HepG2 (cell line): Measurements from ENCODE around the gene VPS54. TPM values are rescaled to one million over a fixed set of nuclear protein-coding genes. Genes with fewer than 3 reads are reported as not detected.
A peak's percentile ranks its signal among the peaks of the same experiment; 100 is the strongest.

Experiments used
- ATM ChIP-seq: fragments of 450-650 bp; IDR thresholded peaks from 2 replicates; pipeline ENCODE4 v1.7.1; 2017; ENCODE audit warnings: mild to moderate bottlenecking, borderline replicate concordance
- CBX5 ChIP-seq: sonication (generic); formaldehyde crosslinking; IDR thresholded peaks from 2 replicates; pipeline ENCODE4 v1.4.0; 2020; ENCODE audit warnings: missing genetic modification reagents, borderline replicate concordance
- GATAD1 ChIP-seq: IDR thresholded peaks from 2 replicates; pipeline ENCODE4 v1.6.1; 2016; ENCODE audit warnings: missing genetic modification reagents, missing compliant biosample characterization
- KMT2A ChIP-seq: sonication (generic); formaldehyde crosslinking; IDR thresholded peaks from 2 replicates; pipeline ENCODE4 v1.4.0; 2020; ENCODE audit warnings: missing genetic modification reagents
- LBX2 ChIP-seq: sonication (generic); formaldehyde crosslinking; IDR thresholded peaks from 2 replicates; pipeline ENCODE4 v1.5.0; 2020; ENCODE audit warnings: missing genetic modification reagents, mild to moderate bottlenecking, borderline replicate concordance
- MAFK ChIP-seq, 2 experiments: IDR thresholded peaks in 1 of 2; conservative IDR thresholded peaks in 1 of 2; 2 replicates each; pipeline ENCODE4 v1.6.1; 2011; ENCODE audit warnings: improper control_type of control experiment in 2 of 2, low read length in 2 of 2
- NFE2L1 ChIP-seq: sonication (generic); formaldehyde crosslinking; IDR thresholded peaks from 2 replicates; pipeline ENCODE4 v1.4.0; 2020; ENCODE audit warnings: missing genetic modification reagents, mild to moderate bottlenecking, borderline replicate concordance
- NFYC ChIP-seq: IDR thresholded peaks from 2 replicates; pipeline ENCODE4 v1.6.1; 2016; ENCODE audit warnings: missing genetic modification reagents, missing compliant biosample characterization
- PHF21A ChIP-seq: sonication (generic); formaldehyde crosslinking; IDR thresholded peaks from 2 replicates; pipeline ENCODE4 v1.5.0; 2020; ENCODE audit warnings: mild to moderate bottlenecking, missing genetic modification reagents
- RCOR2 ChIP-seq: IDR thresholded peaks from 2 replicates; pipeline ENCODE4 v1.6.1; 2016; ENCODE audit warnings: missing biosample characterization, missing genetic modification reagents
- RFXAP ChIP-seq: sonication (generic); formaldehyde crosslinking; IDR thresholded peaks from 2 replicates; pipeline ENCODE4 v1.4.0; 2020; ENCODE audit warnings: missing genetic modification reagents, borderline replicate concordance
- RXRB ChIP-seq: IDR thresholded peaks from 2 replicates; pipeline ENCODE4 v1.6.1; 2016; ENCODE audit warnings: borderline replicate concordance, missing genetic modification reagents, missing compliant biosample characterization
- SAFB2 ChIP-seq: sonication (generic); formaldehyde crosslinking; IDR thresholded peaks from 2 replicates; pipeline ENCODE4 v1.5.1; 2020; ENCODE audit warnings: missing genetic modification reagents, low read depth, mild to moderate bottlenecking, borderline replicate concordance
- TEAD3 ChIP-seq: optimal IDR thresholded peaks from 2 replicates; pipeline ENCODE3; 2016; ENCODE audit warnings: borderline replicate concordance
- TRAFD1 ChIP-seq: sonication (generic); formaldehyde crosslinking; IDR thresholded peaks from 2 replicates; pipeline ENCODE4 v1.5.1; 2020; ENCODE audit warnings: missing genetic modification reagents, mild to moderate bottlenecking, borderline replicate concordance
- ZNF138 ChIP-seq: sonication (generic); formaldehyde crosslinking; IDR thresholded peaks from 2 replicates; pipeline ENCODE4 v1.5.0; 2020; ENCODE audit warnings: mild to moderate bottlenecking, low read depth, missing genetic modification reagents
- ZNF256 ChIP-seq: sonication (generic); formaldehyde crosslinking; conservative IDR thresholded peaks from 2 replicates; pipeline ENCODE4 v1.4.0; 2020; ENCODE audit warnings: missing genetic modification reagents
- ZNF367 ChIP-seq: sonication (generic); formaldehyde crosslinking; IDR thresholded peaks from 2 replicates; pipeline ENCODE4 v1.4.0; 2020; ENCODE audit warnings: missing genetic modification reagents, borderline replicate concordance
- ZNF550 ChIP-seq: sonication (generic); formaldehyde crosslinking; IDR thresholded peaks from 2 replicates; pipeline ENCODE4 v1.4.0; 2020; ENCODE audit warnings: mild to moderate bottlenecking, missing genetic modification reagents, borderline replicate concordance
- ZNF564 ChIP-seq: sonication (generic); formaldehyde crosslinking; IDR thresholded peaks from 2 replicates; pipeline ENCODE4 v1.8.1; 2023; ENCODE audit warnings: mild to moderate bottlenecking, missing genetic modification reagents
- ZNF672 ChIP-seq: sonication (generic); formaldehyde crosslinking; IDR thresholded peaks from 2 replicates; pipeline ENCODE4 v1.8.1; 2022; ENCODE audit warnings: missing genetic modification reagents
- ZNF780A ChIP-seq: sonication (generic); formaldehyde crosslinking; IDR thresholded peaks from 2 replicates; pipeline ENCODE4 v1.8.0; 2022; ENCODE audit warnings: mild to moderate bottlenecking, missing genetic modification reagents, moderate library complexity
- ZNF879 ChIP-seq: sonication (generic); formaldehyde crosslinking; IDR thresholded peaks from 2 replicates; pipeline ENCODE4 v1.8.1; 2023; ENCODE audit warnings: missing genetic modification reagents
- ZSCAN5A ChIP-seq: sonication (generic); formaldehyde crosslinking; IDR thresholded peaks from 2 replicates; pipeline ENCODE4 v1.8.0; 2022; ENCODE audit warnings: mild to moderate bottlenecking, missing genetic modification reagents, borderline replicate concordance
- polyA plus RNA-seq, 8 experiments: library from polyadenylated mRNA; depleted of rRNA in 3 of 8; stranded (reverse) in 7 of 8; unstranded in 1 of 8; fragments of >200 nt; fragmentation: Illumina TruSeq in 4 of 8; extraction: Trizol in 4 of 8; gene quantifications; 2 replicates each; pipeline versions ENCODE4 v1.2.1 to v1.2.3, GENCODE V29; 2011 to 2016; ENCODE audit warnings: low read depth in 4 of 8, missing spikeins in 1 of 8, mixed read lengths in 1 of 8; ENCODE audit not compliant: insufficient read depth in 1 of 8
- total RNA-seq, 5 experiments: library from RNA; depleted of rRNA; stranded (reverse); fragments of >200 nt; fragmentation: Illumina TruSeq; extraction: Trizol; gene quantifications; 2 replicates each; pipeline ENCODE4 v1.2.3, GENCODE V29; 2016; ENCODE audit warnings: low read depth in 1 of 5
- TF ChIP-seq, protein P1 (sequence below): sonication (generic); formaldehyde crosslinking; IDR thresholded peaks from 2 replicates; pipeline ENCODE4 v1.5.1; 2020; ENCODE audit warnings: missing genetic modification reagents, mild to moderate bottlenecking, borderline replicate concordance

The VPS54 gene
- total and polyA plus RNA-seq, 2 of the 13 experiments (the other 11 are each of a cell fraction or from before 2014, with no cell fraction given), result 64.7 to 77.5 TPM

- TF ChIP-seq ZNF564, result no peak
- TF ChIP-seq KMT2A, result peak; percentile 77
- TF ChIP-seq ZSCAN5A (CRISPR knock-in tag), result 0 out of 2 replicates have a peak, but pooled peaks have one; percentile 78
- TF ChIP-seq CBX5 (CRISPR knock-in tag), result no peak
- TF ChIP-seq TRAFD1 (CRISPR knock-in tag), result no peak
- TF ChIP-seq ATM, result no peak
- no peak for TF ChIP-seq ZNF550 (CRISPR knock-in tag)
- TF ChIP-seq GATAD1, result 0 out of 2 replicates have a peak, but pooled peaks have one; percentile 10
- no peak for TF ChIP-seq RXRB (CRISPR knock-in tag)
- 0 out of 2 replicates have a peak, but pooled peaks have one; percentile 25 for TF ChIP-seq SAFB2 (CRISPR knock-in tag)
- TF ChIP-seq TEAD3, result no peak
- TF ChIP-seq RCOR2 (CRISPR knock-in tag), result no peak
- no peak for TF ChIP-seq PHF21A
- TF ChIP-seq ZNF367 (CRISPR knock-in tag), result peak; percentile 58; the same call in 1 of the 2 replicates
- TF ChIP-seq ZNF879, result peak; percentile 62; the same call in 1 of the 2 replicates
- TF ChIP-seq, protein P1, sequence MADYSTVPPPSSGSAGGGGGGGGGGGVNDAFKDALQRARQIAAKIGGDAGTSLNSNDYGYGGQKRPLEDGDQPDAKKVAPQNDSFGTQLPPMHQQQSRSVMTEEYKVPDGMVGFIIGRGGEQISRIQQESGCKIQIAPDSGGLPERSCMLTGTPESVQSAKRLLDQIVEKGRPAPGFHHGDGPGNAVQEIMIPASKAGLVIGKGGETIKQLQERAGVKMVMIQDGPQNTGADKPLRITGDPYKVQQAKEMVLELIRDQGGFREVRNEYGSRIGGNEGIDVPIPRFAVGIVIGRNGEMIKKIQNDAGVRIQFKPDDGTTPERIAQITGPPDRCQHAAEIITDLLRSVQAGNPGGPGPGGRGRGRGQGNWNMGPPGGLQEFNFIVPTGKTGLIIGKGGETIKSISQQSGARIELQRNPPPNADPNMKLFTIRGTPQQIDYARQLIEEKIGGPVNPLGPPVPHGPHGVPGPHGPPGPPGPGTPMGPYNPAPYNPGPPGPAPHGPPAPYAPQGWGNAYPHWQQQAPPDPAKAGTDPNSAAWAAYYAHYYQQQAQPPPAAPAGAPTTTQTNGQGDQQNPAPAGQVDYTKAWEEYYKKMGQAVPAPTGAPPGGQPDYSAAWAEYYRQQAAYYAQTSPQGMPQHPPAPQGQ (CRISPR knock-in tag), result no peak
- no peak for TF ChIP-seq ZNF138 (CRISPR knock-in tag)
- no peak for TF ChIP-seq RFXAP (CRISPR knock-in tag)
- TF ChIP-seq ZNF256 (CRISPR knock-in tag), result no peak
- no peak; the same call in 1 of the 2 replicates for TF ChIP-seq ZNF672
- no peak for TF ChIP-seq LBX2 (CRISPR knock-in tag)
- no peak for TF ChIP-seq NFYC (CRISPR knock-in tag)
- TF ChIP-seq NFE2L1 (CRISPR knock-in tag), result no peak
- no peak for TF ChIP-seq MAFK (conservative IDR thresholded peaks at IDR 0.05 in 1 of 2, IDR thresholded peaks at IDR 0.05 in 1 of 2; ENCODE audit: low read length in 2 of 2)
- no peak for TF ChIP-seq ZNF780A (CRISPR knock-in tag)
These were observed at the start of gene VPS54 (continued) for GRCh38 chr2:64019083-64019974.
